T-helper 1 cell (primary cell): ENCODE data around the gene TMBIM6.
A peak's percentile ranks its signal among the peaks of the same experiment; 100 is the strongest.
"Not testable (repeated sequence)": the region's sequence is repeated elsewhere in the genome, so short reads cannot be mapped to it uniquely, and the experiment has no call there.

Source experiments
- DNase-seq, 5 donors: peaks; one replicate each; pipeline ENCODE4 v3.0.0-alpha.2; 2012 to 2020

Gene TMBIM6

GRCh38 chr12:49730050-49730449, 11.3 kb upstream of the TMBIM6 start:
- no peak for DNase-seq

- DNase-seq = no peak
Measured at GRCh38 chr12:49730568-49731101, 10.7 kb upstream of the TMBIM6 start.

GRCh38 chr12:49733219-49734017, 7.9 kb upstream of the TMBIM6 start:
- DNase-seq = no peak

- not testable (repeated sequence) for DNase-seq
Measured at GRCh38 chr12:49734900-49735299, 6.5 kb upstream of the TMBIM6 start.

- not testable (repeated sequence) for DNase-seq
Measured at GRCh38 chr12:49738721-49739120, 2.6 kb upstream of the TMBIM6 start.

GRCh38 chr12:49740277-49740676, 1.1 kb upstream of the TMBIM6 start:
- DNase-seq = not testable (repeated sequence)

- peak; percentile 79 to 94 (median 87) for DNase-seq
Measured at GRCh38 chr12:49741882-49742620, 694 bp downstream of the TMBIM6 start.

- DNase-seq = no peak
Measured at GRCh38 chr12:49744363-49744885, 3.1 kb downstream of the TMBIM6 start.

GRCh38 chr12:49748306-49748705, 6.9 kb downstream of the TMBIM6 start:
- peak in 1 of 5 donors; percentile 35 for DNase-seq

GRCh38 chr12:49748800-49749199, 7.4 kb downstream of the TMBIM6 start:
- DNase-seq = no peak

GRCh38 chr12:49750027-49750995, 9.0 kb downstream of the TMBIM6 start:
- DNase-seq = peak in 3 of 5 donors; percentile 12 to 92 (median 31)

- no peak for DNase-seq
Measured at GRCh38 chr12:49750996-49751393, 9.6 kb downstream of the TMBIM6 start.

- DNase-seq = no peak
Measured at GRCh38 chr12:49761677-49762467, 20.5 kb downstream of the TMBIM6 start.

- DNase-seq = peak in 2 of 5 donors; percentile 4 to 34
Measured at GRCh38 chr12:49762468-49762847, 21.1 kb downstream of the TMBIM6 start.

GRCh38 chr12:49763006-49763591, 21.7 kb downstream of the TMBIM6 start:
- peak; percentile 60 to 78 (median 68) for DNase-seq

- DNase-seq = no peak
Measured at GRCh38 chr12:49764126-49764525, 22.8 kb downstream of the TMBIM6 start.

- no peak for DNase-seq
Measured at GRCh38 chr12:49766115-49766455, 24.7 kb downstream of the TMBIM6 start.

GRCh38 chr12:49767333-49767732, 26.0 kb downstream of the TMBIM6 start:
- no peak for DNase-seq

GRCh38 chr12:49773102-49773501, 31.7 kb downstream of the TMBIM6 start:
- DNase-seq = not testable (repeated sequence)

GRCh38 chr12:49776413-49776812, 35.1 kb downstream of the TMBIM6 start:
- peak in 2 of 5 donors; percentile 26 to 72 for DNase-seq

- no peak for DNase-seq
Measured at GRCh38 chr12:49776858-49777257, 35.5 kb downstream of the TMBIM6 start.
